Upper lobe of right lung (tissue), 1 donor: ENCODE measurements around the gene CYP4A11. TPM values are rescaled to one million over a fixed set of nuclear protein-coding genes. Genes with fewer than 3 reads are reported as not detected.
"Not testable (repeated sequence)": the region's sequence is repeated elsewhere in the genome, so short reads cannot be mapped to it uniquely, and the experiment has no call there.

ENCODE experiments used
- ATAC-seq: fragments of 200-7000 bp; cut with Tn5 transposase; one replicate; pipeline ENCODE4 v1.9.1; 2020; ENCODE audit warnings: mild to moderate bottlenecking, moderate library complexity
- DNase-seq: peaks from one replicate; pipeline ENCODE4 v3.0.0-alpha.2; 2020
- H3K27ac ChIP-seq: fragments of 200-600 bp; one replicate; pipeline ENCODE4 v1.8.0; 2022
- H3K27me3 ChIP-seq: fragments of 200-600 bp; one replicate; pipeline ENCODE4 v1.8.0; 2022; ENCODE audit warnings: mild to moderate bottlenecking
- H3K36me3 ChIP-seq: fragments of 200-600 bp; one replicate; pipeline ENCODE4 v1.8.0; 2022
- H3K4me1 ChIP-seq: fragments of 200-600 bp; one replicate; pipeline ENCODE4 v1.8.0; 2022
- H3K4me3 ChIP-seq: fragments of 200-600 bp; one replicate; pipeline ENCODE4 v1.8.0; 2022; ENCODE audit warnings: mild to moderate bottlenecking
- H3K9me3 ChIP-seq: fragments of 200-600 bp; one replicate; pipeline ENCODE4 v1.8.0; 2022
- intact Hi-C: fragments of 100-400 bp; cut with DNase I; formaldehyde crosslinking; loops from one replicate; pipeline ENCODE4 v1.11.0; 2022
- long read RNA-seq: library from polyadenylated mRNA; unstranded; transcript quantifications from one replicate; pipeline ENCODE4 v2.0.0, GENCODE V29; 2021
- total RNA-seq: library from RNA; stranded (reverse); fragmentation: NEBNext Ultra II Directional; extraction: Animal tissue kit (Norgen Biotek cat#: 25700); gene quantifications from one replicate; pipeline ENCODE4 v1.2.1, GENCODE V29; 2021
- TF ChIP-seq, protein P1 (sequence below): fragments of 200-600 bp; IDR thresholded peaks from one replicate; pipeline ENCODE4 v1.8.0; 2022; ENCODE audit warnings: antibody characterized with exemption
- donor health status: DM: no; HTN: yes; CAD: no; lungs with severe emphysema.

Gene CYP4A11
- total RNA-seq = not detected
- long read RNA-seq = 0 reads

GRCh38 chr1:46941135-46941694, at the start of gene CYP4A11:
TSS of gene CYP4A11 (minus strand) at chr1:46941476. CDS start at chr1:46941433, 43 bp downstream.
- no peaks in the 10 kb centered on the region for H3K27me3 ChIP-seq
- H3K36me3 ChIP-seq = no peaks in the 10 kb centered on the region
- no peaks in the 10 kb centered on the region for H3K9me3 ChIP-seq
- H3K4me1 ChIP-seq = no peaks in the 10 kb centered on the region
- intact Hi-C loops = no loop called here
- no peak within 1 kb of the TSS for H3K27ac ChIP-seq
- ATAC-seq (no peak), DNase-seq (no peak)
- no peak within 1 kb of the TSS for H3K4me3 ChIP-seq
- TF ChIP-seq, protein P1, sequence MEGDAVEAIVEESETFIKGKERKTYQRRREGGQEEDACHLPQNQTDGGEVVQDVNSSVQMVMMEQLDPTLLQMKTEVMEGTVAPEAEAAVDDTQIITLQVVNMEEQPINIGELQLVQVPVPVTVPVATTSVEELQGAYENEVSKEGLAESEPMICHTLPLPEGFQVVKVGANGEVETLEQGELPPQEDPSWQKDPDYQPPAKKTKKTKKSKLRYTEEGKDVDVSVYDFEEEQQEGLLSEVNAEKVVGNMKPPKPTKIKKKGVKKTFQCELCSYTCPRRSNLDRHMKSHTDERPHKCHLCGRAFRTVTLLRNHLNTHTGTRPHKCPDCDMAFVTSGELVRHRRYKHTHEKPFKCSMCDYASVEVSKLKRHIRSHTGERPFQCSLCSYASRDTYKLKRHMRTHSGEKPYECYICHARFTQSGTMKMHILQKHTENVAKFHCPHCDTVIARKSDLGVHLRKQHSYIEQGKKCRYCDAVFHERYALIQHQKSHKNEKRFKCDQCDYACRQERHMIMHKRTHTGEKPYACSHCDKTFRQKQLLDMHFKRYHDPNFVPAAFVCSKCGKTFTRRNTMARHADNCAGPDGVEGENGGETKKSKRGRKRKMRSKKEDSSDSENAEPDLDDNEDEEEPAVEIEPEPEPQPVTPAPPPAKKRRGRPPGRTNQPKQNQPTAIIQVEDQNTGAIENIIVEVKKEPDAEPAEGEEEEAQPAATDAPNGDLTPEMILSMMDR = no peak

GRCh38 chr1:46990541-46990940, 49.3 kb upstream of the CYP4A11 start:
- H3K36me3 ChIP-seq, DNase-seq, ATAC-seq, H3K27ac ChIP-seq, intact Hi-C loops, H3K9me3 ChIP-seq, H3K27me3 ChIP-seq, H3K4me1 ChIP-seq, H3K4me3 ChIP-seq: not testable (repeated sequence)

DNA sequence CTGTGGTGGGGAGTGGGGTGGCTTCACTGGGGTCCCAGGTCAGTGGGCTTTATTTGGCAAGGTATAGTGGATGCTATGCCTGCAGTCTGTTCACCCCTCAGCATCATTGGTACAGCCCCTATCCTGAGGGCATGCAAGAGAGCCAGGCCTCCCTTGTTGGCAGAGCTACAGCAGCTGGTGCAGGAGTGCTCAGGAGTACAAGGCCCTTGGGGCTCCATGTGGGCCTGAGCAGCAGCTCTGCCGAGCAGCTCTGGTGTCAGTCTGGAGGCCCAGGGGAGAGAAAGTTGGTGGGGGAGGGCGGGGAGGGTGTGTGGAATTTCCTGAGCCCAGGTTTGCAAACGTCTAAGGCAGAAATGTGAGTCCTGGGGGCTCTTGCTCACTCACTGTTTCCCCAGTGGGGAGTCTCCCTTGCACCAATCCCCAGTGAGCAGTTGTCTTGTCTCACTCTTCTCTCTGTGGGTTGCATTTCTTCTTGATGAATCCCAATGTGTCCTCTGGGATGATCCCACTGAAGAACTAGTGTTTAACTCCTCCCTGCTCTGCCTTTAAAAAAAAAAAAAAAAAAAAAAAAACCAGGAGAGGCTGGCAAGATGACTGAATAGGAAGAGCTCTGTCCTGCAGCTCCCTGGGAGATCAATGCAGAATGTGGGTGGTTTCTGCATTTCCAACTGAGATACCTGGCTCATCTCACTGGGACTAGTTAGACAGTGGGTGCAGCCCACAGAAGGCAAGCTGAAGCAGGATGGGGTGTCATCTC, 42.7 kb upstream of the CYP4A11 start:
- ATAC-seq = peak; percentile 29
- DNase-seq = no peak

GRCh38 chr1:46983166-46983829, 42.0 kb upstream of the CYP4A11 start:
- Histone ChIP-seq H3K4me3 (no peak overlapping the region), H3K27ac (no peak overlapping the region), H3K9me3 (no peaks in the 10 kb centered on the region), H3K4me1 (no peaks in the 10 kb centered on the region), H3K27me3 (no peaks in the 10 kb centered on the region), H3K36me3 (no peaks in the 10 kb centered on the region)
- intact Hi-C loops = no loop called here
- ATAC-seq = no peak
- DNase-seq = no peak
- TF ChIP-seq, protein P1 = no peak

More for the DNA sequence above, 42.7 kb upstream of the CYP4A11 start:
- TF ChIP-seq, protein P1 = no peak
- intact Hi-C loops = no loop called here
- Histone ChIP-seq H3K4me3 (no peak overlapping the region), H3K27me3 (no peaks in the 10 kb centered on the region), H3K36me3 (no peaks in the 10 kb centered on the region), H3K4me1 (no peaks in the 10 kb centered on the region), H3K27ac (no peak overlapping the region), H3K9me3 (no peaks in the 10 kb centered on the region)

DNA sequence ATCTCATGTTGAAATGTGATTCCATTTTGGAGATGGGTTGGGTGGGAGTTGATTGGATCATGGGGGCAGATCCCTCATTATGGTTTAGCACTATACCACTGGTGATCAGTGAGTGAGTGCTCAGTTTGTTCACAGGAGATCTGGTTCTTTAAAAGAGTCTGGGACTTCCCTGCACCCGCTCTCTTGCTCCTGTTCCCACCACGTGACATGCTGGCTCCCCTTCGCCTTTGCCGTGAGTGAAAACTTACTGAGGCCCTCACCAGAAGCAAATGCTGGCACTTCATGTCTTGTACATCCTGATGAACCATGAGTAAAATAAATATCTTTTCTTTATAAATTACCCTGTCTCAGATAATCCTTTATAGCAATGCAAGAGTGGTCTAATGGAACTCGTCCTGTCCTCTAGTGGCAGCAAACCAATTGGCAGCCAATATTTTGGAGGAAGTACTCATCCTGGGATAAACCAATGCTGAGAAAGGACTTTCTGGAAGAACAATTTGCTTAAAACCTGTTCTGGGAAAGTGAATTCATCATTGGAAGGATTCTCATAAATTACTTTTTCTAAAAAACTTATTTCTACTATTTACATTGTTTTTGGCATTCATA, 27.8 kb upstream of the CYP4A11 start:
- Histone ChIP-seq H3K4me3 (no peak overlapping the region), H3K36me3 (no peaks in the 10 kb centered on the region), H3K27ac (no peak overlapping the region), H3K27me3 (no peaks in the 10 kb centered on the region), H3K9me3 (no peaks in the 10 kb centered on the region), H3K4me1 (no peaks in the 10 kb centered on the region)
- DNase-seq = no peak
- TF ChIP-seq, protein P1 = peak; percentile 24
- intact Hi-C loops = no loop called here
- no peak for ATAC-seq

DNA sequence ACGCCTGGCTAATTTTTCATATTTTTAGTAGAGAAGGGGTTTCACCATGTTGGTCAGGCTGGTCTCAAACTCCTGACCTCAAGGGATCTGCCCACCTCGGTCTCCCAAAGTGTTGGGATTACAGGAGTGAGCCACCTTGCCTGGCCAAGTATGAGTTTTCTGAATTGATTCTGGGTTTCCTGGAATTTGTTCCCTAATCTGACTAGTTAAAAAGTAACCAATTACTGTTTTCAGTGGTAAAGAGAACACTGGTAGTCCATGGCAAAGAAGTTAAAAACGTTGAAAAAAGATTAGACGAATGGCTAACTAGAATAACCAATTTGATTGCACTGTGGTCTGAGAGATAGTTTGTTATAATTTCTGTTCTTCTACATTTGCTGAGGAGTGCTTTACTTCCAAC, 21.0 kb upstream of the CYP4A11 start:
- H3K36me3 ChIP-seq, H3K4me1 ChIP-seq, H3K9me3 ChIP-seq, H3K27ac ChIP-seq, DNase-seq, ATAC-seq, intact Hi-C loops, H3K27me3 ChIP-seq, H3K4me3 ChIP-seq: not testable (repeated sequence)
